SK-N-MC (cell line): ENCODE measurements around the gene CHRNA4.

Source experiments
- DNase-seq: peaks from one replicate; pipeline ENCODE4 v3.0.0-alpha.2; 2011; ENCODE audit warnings: low read depth, low spot score
- H3K27ac ChIP-seq: fragments of 200-600 bp; sonication (generic); 2 replicates; pipeline ENCODE4 v1.5.1; 2016; ENCODE audit warnings: mixed run types
- H3K36me3 ChIP-seq: fragments of 200-600 bp; sonication (generic); 2 replicates; pipeline ENCODE4 v1.6.1; 2017; ENCODE audit warnings: antibody characterized with exemption, low read length, mixed read lengths; ENCODE audit not compliant: insufficient read depth
- H3K4me3 ChIP-seq: fragments of 200-600 bp; sonication (generic); 2 replicates; pipeline ENCODE4 v1.5.1; 2016
- H3K9ac ChIP-seq: fragments of 200-600 bp; sonication (generic); 2 replicates; pipeline ENCODE4 v1.8.0; 2017; ENCODE audit warnings: mixed run types, mixed read lengths; ENCODE audit not compliant: insufficient read length
- H3K9me3 ChIP-seq: fragments of 200-600 bp; sonication (generic); 2 replicates; pipeline ENCODE4 v1.6.1; 2017; ENCODE audit warnings: low read depth, mild to moderate bottlenecking, antibody characterized with exemption, low read length, moderate library complexity, mixed read lengths
- EZH2 ChIP-seq: fragments of 200-600 bp; sonication (generic); IDR thresholded peaks from one replicate; pipeline ENCODE4 v1.6.1; 2017; ENCODE audit warnings: antibody characterized with exemption
- FOXP2 ChIP-seq: optimal IDR thresholded peaks from 2 replicates; pipeline ENCODE3; 2011; ENCODE audit warnings: mild to moderate bottlenecking, moderate library complexity; ENCODE audit not compliant: insufficient read depth; ENCODE audit errors: extremely low read length, control extremely low read depth
- POLR2AphosphoS5 ChIP-seq: IDR thresholded peaks from 2 replicates; pipeline ENCODE4 v1.6.1; 2012; ENCODE audit warnings: mild to moderate bottlenecking, low read depth, low read length, borderline replicate concordance

CHRNA4 gene

GRCh38 chr20:63325554-63326313 lies 35.4 kb downstream of the CHRNA4 start:
- no peaks in the 10 kb centered on the region for H3K9me3 ChIP-seq
- no peak for DNase-seq
- TF ChIP-seq FOXP2 (no peak), EZH2 (no peak), POLR2AphosphoS5 (no peak)
- no peaks in the 10 kb centered on the region for H3K36me3 ChIP-seq
- H3K27ac ChIP-seq, result no peak overlapping the region
- H3K4me3 ChIP-seq, result no peak overlapping the region
- no peak overlapping the region for H3K9ac ChIP-seq

GRCh38 chr20:63325021-63325471 lies 36.1 kb downstream of the CHRNA4 start:
- H3K27ac ChIP-seq, result no peak overlapping the region
- no peak overlapping the region for H3K9ac ChIP-seq
- no peak for TF ChIP-seq POLR2AphosphoS5
- no peak for TF ChIP-seq EZH2
- TF ChIP-seq FOXP2, result no peak
- H3K36me3 ChIP-seq, result no peaks in the 10 kb centered on the region
- H3K9me3 ChIP-seq, result no peaks in the 10 kb centered on the region
- no peak overlapping the region for H3K4me3 ChIP-seq
- DNase-seq, result no peak

- DNase-seq, result no peak
- Histone ChIP-seq H3K27ac (no peak overlapping the region), H3K4me3 (no peak overlapping the region), H3K9ac (no peak overlapping the region), H3K9me3 (no peaks in the 10 kb centered on the region), H3K36me3 (no peaks in the 10 kb centered on the region)
- TF ChIP-seq EZH2 (no peak), POLR2AphosphoS5 (no peak), FOXP2 (no peak)
These were observed 37.7 kb downstream of the CHRNA4 start for GRCh38 chr20:63323357-63323981.

- H3K4me3 ChIP-seq, result no peak overlapping the region
- H3K27ac ChIP-seq, result no peak overlapping the region
- DNase-seq, result no peak
- H3K9me3 ChIP-seq, result no peaks in the 10 kb centered on the region
- TF ChIP-seq EZH2 (no peak), POLR2AphosphoS5 (no peak), FOXP2 (no peak)
- no peak overlapping the region for H3K9ac ChIP-seq
- H3K36me3 ChIP-seq, result no peaks in the 10 kb centered on the region
These were observed 38.2 kb downstream of the CHRNA4 start for GRCh38 chr20:63322933-63323273.

GRCh38 chr20:63322146-63322932 lies 38.8 kb downstream of the CHRNA4 start:
- Histone ChIP-seq H3K4me3 (no peak overlapping the region), H3K9ac (no peak overlapping the region), H3K27ac (no peak overlapping the region), H3K9me3 (no peaks in the 10 kb centered on the region), H3K36me3 (no peaks in the 10 kb centered on the region)
- no peak for DNase-seq
- TF ChIP-seq EZH2 (no peak), POLR2AphosphoS5 (no peak), FOXP2 (no peak)

- no peak for TF ChIP-seq FOXP2
- no peak for TF ChIP-seq EZH2
- no peak for TF ChIP-seq POLR2AphosphoS5
- H3K36me3 ChIP-seq, result no peaks in the 10 kb centered on the region
- H3K27ac ChIP-seq, result no peak overlapping the region
- H3K4me3 ChIP-seq, result no peak overlapping the region
- H3K9ac ChIP-seq, result no peak overlapping the region
- DNase-seq, result no peak
- no peaks in the 10 kb centered on the region for H3K9me3 ChIP-seq
These were observed 39.9 kb downstream of the CHRNA4 start for GRCh38 chr20:63321148-63321831.

GRCh38 chr20:63320616-63321147 lies 40.5 kb downstream of the CHRNA4 start:
- H3K36me3 ChIP-seq, result no peaks in the 10 kb centered on the region
- no peaks in the 10 kb centered on the region for H3K9me3 ChIP-seq
- H3K27ac ChIP-seq, result no peak overlapping the region
- no peak overlapping the region for H3K9ac ChIP-seq
- TF ChIP-seq EZH2, result no peak
- no peak for TF ChIP-seq FOXP2
- TF ChIP-seq POLR2AphosphoS5, result no peak
- H3K4me3 ChIP-seq, result no peak overlapping the region
- no peak for DNase-seq

GRCh38 chr20:63320041-63320511 lies 41.1 kb downstream of the CHRNA4 start:
- no peaks in the 10 kb centered on the region for H3K36me3 ChIP-seq
- no peak for DNase-seq
- H3K27ac ChIP-seq, result no peak overlapping the region
- H3K9ac ChIP-seq, result no peak overlapping the region
- TF ChIP-seq POLR2AphosphoS5 (no peak), FOXP2 (no peak), EZH2 (no peak)
- no peak overlapping the region for H3K4me3 ChIP-seq
- H3K9me3 ChIP-seq, result no peaks in the 10 kb centered on the region
